H1 (cell line): ENCODE results near the gene MDFI. TPM values are rescaled to one million over a fixed set of nuclear protein-coding genes. Genes with fewer than 3 reads are reported as not detected.

ENCODE experiments used
- CTCF ChIA-PET: fragments of 300-600 bp; sonication (Branson Sonifier 250); formaldehyde crosslinking; loops from one replicate; lab custom pipeline; 2021; ENCODE audit not compliant: partially characterized antibody; lab: Charles Lee
- POLR2A ChIA-PET: fragments of 300-600 bp; sonication (Branson Sonifier 250); formaldehyde crosslinking; loops from one replicate; lab custom pipeline; 2021; ENCODE audit warnings: inconsistent platforms; ENCODE audit not compliant: partially characterized antibody; lab: Charles Lee
- DNase-seq, 2 experiments: peaks; one replicate each; pipeline versions ENCODE4 v3.0.0 to v3.0.0-alpha.2; 2010 to 2022; ENCODE audit warnings: low spot score in 2 of 2, low read depth in 1 of 2, mixed read lengths in 1 of 2
- FAIRE-seq: peaks from 2 replicates; lab custom pipeline; 2011; peaks lifted over from hg19 to GRCh38; lab: Jason Lieb, UNC
- H2AFZ ChIP-seq: 2 replicates; pipeline ENCODE4 v1.8.1; 2012; ENCODE audit warnings: low read length, inconsistent platforms
- H2AK5ac ChIP-seq: 2 replicates; pipeline ENCODE4 v1.6.1; 2013; ENCODE audit warnings: low read depth, low read length
- H2BK120ac ChIP-seq: replicated peaks from 2 replicates; pipeline ENCODE3; 2013; ENCODE audit warnings: low read depth, low read length, inconsistent platforms
- H2BK12ac ChIP-seq: 2 replicates; pipeline ENCODE4 v1.6.1; 2013; ENCODE audit warnings: low read depth, low read length
- H2BK15ac ChIP-seq: 2 replicates; pipeline ENCODE4 v1.6.1; 2013; ENCODE audit warnings: low read length
- H2BK20ac ChIP-seq: 2 replicates; pipeline ENCODE4 v1.6.1; 2013; ENCODE audit warnings: low read length
- H2BK5ac ChIP-seq: 2 replicates; pipeline ENCODE4 v1.6.1; 2013; ENCODE audit warnings: low read depth, low read length
- H3K14ac ChIP-seq: 2 replicates; pipeline ENCODE4 v1.6.1; 2013; ENCODE audit warnings: inconsistent platforms; ENCODE audit not compliant: insufficient read length
- H3K18ac ChIP-seq: 2 replicates; pipeline ENCODE4 v1.6.1; 2013; ENCODE audit warnings: low read length; ENCODE audit errors: extremely low read depth
- H3K23ac ChIP-seq: 2 replicates; pipeline ENCODE4 v1.6.1; 2013; ENCODE audit warnings: inconsistent platforms; ENCODE audit not compliant: insufficient read length
- H3K23me2 ChIP-seq: 2 replicates; pipeline ENCODE4 v1.6.1; 2013; ENCODE audit warnings: low read depth, low read length
- H3K27ac ChIP-seq: 2 replicates; pipeline ENCODE4 v1.6.1; 2011; ENCODE audit warnings: low read depth, low read length, inconsistent platforms
- H3K27me3 ChIP-seq, 4 experiments: replicated peaks in 1 of 4; 1 replicate in 1 of 4; 2 replicates in 3 of 4; pipeline versions ENCODE4 v1.6.1 to v1.8.1; 2011 to 2013; ENCODE audit warnings: low read length in 3 of 4, mild to moderate bottlenecking in 3 of 4, inconsistent platforms in 2 of 4, mixed read lengths in 2 of 4, moderate library complexity in 1 of 4; ENCODE audit not compliant: control insufficient read depth in 3 of 4, insufficient read depth in 3 of 4; ENCODE audit errors: extremely low read depth in 1 of 4
- H3K36me3 ChIP-seq, 4 experiments: 2 replicates each; pipeline versions ENCODE4 v1.6.1 to v1.8.1; 2011 to 2013; ENCODE audit warnings: mild to moderate bottlenecking in 4 of 4, low read length in 3 of 4, moderate library complexity in 2 of 4, control low read depth in 1 of 4, inconsistent platforms in 1 of 4; ENCODE audit not compliant: insufficient read depth in 4 of 4, control insufficient read depth in 2 of 4
- H3K4ac ChIP-seq: replicated peaks from 2 replicates; pipeline ENCODE3; 2013; ENCODE audit warnings: low read length, low read depth, mixed read lengths, inconsistent platforms; ENCODE audit not compliant: insufficient read length
- H3K4me1 ChIP-seq, 4 experiments: replicated peaks in 1 of 4; 1 replicate in 1 of 4; 2 replicates in 3 of 4; pipeline versions ENCODE4 v1.6.1 to v1.8.1; 2011 to 2013; ENCODE audit warnings: low read length in 3 of 4, inconsistent platforms in 2 of 4, mixed read lengths in 1 of 4; ENCODE audit not compliant: insufficient read depth in 4 of 4, control insufficient read depth in 3 of 4
- H3K4me2 ChIP-seq, 2 experiments: 2 replicates each; pipeline versions ENCODE4 v1.6.1 to v1.8.1; 2011 to 2013; ENCODE audit warnings: low read depth in 2 of 2, low read length in 2 of 2, control low read depth in 1 of 2, inconsistent platforms in 1 of 2, mild to moderate bottlenecking in 1 of 2; ENCODE audit not compliant: insufficient read depth in 1 of 2
- H3K4me3 ChIP-seq, 4 experiments: fragments of 200-600, 300-600 bp in 1 of 4; sonication (generic), shearing (Covaris generic), sonication (Bioruptor Twin) in 1 of 4; 2 replicates each; pipeline versions ENCODE4 v1.5.1 to v1.8.1; 2011 to 2016; ENCODE audit warnings: low read length in 4 of 4, low read depth in 3 of 4, control low read depth in 2 of 4, inconsistent platforms in 2 of 4, mild to moderate bottlenecking in 2 of 4, mixed read lengths in 1 of 4, moderate library complexity in 1 of 4; ENCODE audit not compliant: insufficient read depth in 2 of 4; ENCODE audit errors: extremely low read depth in 1 of 4
- H3K56ac ChIP-seq: replicated peaks from 2 replicates; pipeline ENCODE3; 2013; ENCODE audit warnings: low read depth, mild to moderate bottlenecking, mixed read lengths, low read length, inconsistent platforms; ENCODE audit not compliant: insufficient read length
- H3K79me1 ChIP-seq: 2 replicates; pipeline ENCODE4 v1.6.1; 2013; ENCODE audit warnings: low read depth, low read length, control low read depth
- H3K79me2 ChIP-seq, 2 experiments: 2 replicates each; pipeline versions ENCODE4 v1.6.1 to v1.8.1; 2012 to 2013; ENCODE audit warnings: low read length in 2 of 2, mild to moderate bottlenecking in 2 of 2, inconsistent platforms in 1 of 2; ENCODE audit not compliant: insufficient read depth in 2 of 2, control insufficient read depth in 1 of 2
- H3K9ac ChIP-seq, 4 experiments: replicated peaks in 1 of 4; 1 replicate in 1 of 4; 2 replicates in 3 of 4; pipeline versions ENCODE4 v1.6.1 to v1.8.1; 2011 to 2013; ENCODE audit warnings: low read depth in 3 of 4, low read length in 3 of 4, control low read depth in 2 of 4, mild to moderate bottlenecking in 2 of 4, moderate library complexity in 2 of 4, inconsistent platforms in 1 of 4; ENCODE audit errors: extremely low read depth in 1 of 4
- H3K9me3 ChIP-seq, 2 experiments: 2 replicates each; pipeline versions ENCODE4 v1.6.1 to v1.8.1; 2012 to 2013; ENCODE audit warnings: mild to moderate bottlenecking in 2 of 2, moderate library complexity in 2 of 2, control low read depth in 1 of 2, inconsistent platforms in 1 of 2, low read depth in 1 of 2, low read length in 1 of 2, mixed read lengths in 1 of 2; ENCODE audit not compliant: insufficient read depth in 2 of 2
- H4K20me1 ChIP-seq, 2 experiments: replicated peaks in 1 of 2; 2 replicates each; pipeline versions ENCODE3 to v1.8.1; 2011 to 2013; ENCODE audit warnings: inconsistent platforms in 2 of 2, low read length in 2 of 2, mild to moderate bottlenecking in 1 of 2; ENCODE audit not compliant: insufficient read depth in 2 of 2, control insufficient read depth in 1 of 2
- H4K5ac ChIP-seq: 2 replicates; pipeline ENCODE4 v1.6.1; 2013; ENCODE audit warnings: low read length, low read depth, mixed read lengths, inconsistent platforms; ENCODE audit not compliant: insufficient read length
- H4K8ac ChIP-seq: 2 replicates; pipeline ENCODE4 v1.8.0; 2013; ENCODE audit warnings: mild to moderate bottlenecking, moderate library complexity, low read length, inconsistent platforms; ENCODE audit not compliant: insufficient read depth; ENCODE audit errors: extremely low read depth
- H4K91ac ChIP-seq: replicated peaks from 2 replicates; pipeline ENCODE3; 2013; ENCODE audit warnings: low read length, mixed read lengths, inconsistent platforms; ENCODE audit not compliant: insufficient read length
- EP300 ChIP-seq, 2 experiments: IDR thresholded peaks; 1 replicate in 1 of 2; 2 replicates in 1 of 2; pipeline ENCODE4 v1.6.1; 2011 to 2012; ENCODE audit warnings: low read depth in 2 of 2, low read length in 2 of 2, mild to moderate bottlenecking in 2 of 2, borderline replicate concordance in 1 of 2, inconsistent platforms in 1 of 2, moderate library complexity in 1 of 2
- HDAC2 ChIP-seq, 2 experiments: fragments of 300-600 bp in 1 of 2; sonication (generic) in 1 of 2; IDR thresholded peaks; 2 replicates each; pipeline ENCODE4 v1.6.1; 2011 to 2012; ENCODE audit warnings: low read depth in 2 of 2, low read length in 2 of 2, mild to moderate bottlenecking in 2 of 2, moderate library complexity in 2 of 2, borderline replicate concordance in 1 of 2, inconsistent platforms in 1 of 2
- JUN ChIP-seq: IDR thresholded peaks from 2 replicates; pipeline ENCODE4 v1.6.1; 2011; ENCODE audit warnings: low read depth, mild to moderate bottlenecking, improper control_type of control experiment, low read length
- KDM1A ChIP-seq: fragments of 200-600, 300-600 bp; sonication (generic); IDR thresholded peaks from 2 replicates; pipeline ENCODE4 v1.7.1; 2016; ENCODE audit warnings: mild to moderate bottlenecking, low read length, borderline replicate concordance
- WGBS, 2 experiments: shearing (Covaris generic) in 1 of 2; methylation state at CpG; one replicate each; pipeline versions ENCODE4 v1.1.6 to v1.1.7; 2013 to 2015; ENCODE audit warnings: low lambda C conversion rate in 2 of 2, mixed read lengths in 2 of 2, inconsistent platforms in 1 of 2, low coverage in 1 of 2, missing lambda C conversion rate in 1 of 2; ENCODE audit not compliant: insufficient replicate concordance in 2 of 2, insufficient coverage in 1 of 2, insufficient read length in 1 of 2; ENCODE audit errors: extremely low coverage in 1 of 2, missing lambda C conversion rate in 1 of 2; 5-methylcytosine and 5-hydroxymethylcytosine counted together
- polyA plus RNA-seq, 7 experiments: library from polyadenylated mRNA; depleted of rRNA in 3 of 7; stranded (reverse) in 5 of 7; unstranded in 2 of 7; fragments of >200 nt in 5 of 7; fragments of 200-250 nt in 2 of 7; gene quantifications; 1 replicate in 5 of 7; 2 replicates in 1 of 7; 4 replicates in 1 of 7; pipeline versions ENCODE4 v1.2.1 to v1.2.3, GENCODE V29; 2011 to 2013; ENCODE audit warnings: missing spikeins in 2 of 7, mixed read lengths in 2 of 7
- total RNA-seq: library from RNA; stranded (reverse); fragmentation: NEBNext Ultra II Directional; extraction: Animal tissue kit (Norgen Biotek cat#: 25700); gene quantifications from 2 replicates; pipeline ENCODE4 v1.2.1, GENCODE V29; 2021

MDFI gene
- total and polyA plus RNA-seq, 2 of the 8 experiments (the other 6 are each of a cell fraction or from before 2014, with no cell fraction given): 41.0 to 65.6 TPM

- peaks cover 0 to 5% (median 3%) of the 10 kb centered on the region in 4 experiments; a peak in 4 of 7 replicates for H3K27me3 ChIP-seq
- ChIA-PET CTCF (interaction anchor here (0.7 to 6.4 kb wide), 6 partner anchors 11 to 133 kb away, joined by 3 to 164 read pairs (median 4); no protein-coding TSS in a partner anchor), POLR2A (no interaction called here)
- H2AK5ac ChIP-seq: peak overlapping the region; percentile 24; the same call in 1 of the 2 replicates
- H3K4me3 ChIP-seq: no peak overlapping the region
- no peak for DNase-seq
- H3K9ac ChIP-seq: no peak overlapping the region; a peak in 1 of 7 replicates
- peaks cover 0 to 19% (median 12%) of the 10 kb centered on the region in 4 experiments; a peak in 6 of 7 replicates for H3K4me1 ChIP-seq
- H3K14ac ChIP-seq: no peak overlapping the region
- H2BK12ac ChIP-seq: no peak overlapping the region
- H4K8ac ChIP-seq: no peak overlapping the region
- no peak overlapping the region for H3K27ac ChIP-seq
- H3K4ac ChIP-seq: no peak overlapping the region
- 88% methylated on average over 6 of the region's 6 CpGs; no CpG with 5 or more reads in 1 of the 2 experiments for WGBS, 2 experiments
- H2AFZ ChIP-seq: no peak overlapping the region
- TF ChIP-seq EP300 (IDR thresholded peaks at IDR 0.05; ENCODE audit: borderline replicate concordance in 1 of 2, low read depth in 2 of 2, low read length in 2 of 2): no peak
- no peak for TF ChIP-seq JUN
- TF ChIP-seq KDM1A: peak; percentile 93; the same call in 1 of the 2 replicates
- peak in 1 of 2 experiments; percentile 86; a peak in 1 of 4 replicates for TF ChIP-seq HDAC2 (IDR thresholded peaks at IDR 0.05; ENCODE audit: borderline replicate concordance in 1 of 2, low read depth in 2 of 2, low read length in 2 of 2)
- H3K9me3 ChIP-seq: no peaks in the 10 kb centered on the region
- no peak overlapping the region for H3K18ac ChIP-seq
- H3K36me3 ChIP-seq: no peaks in the 10 kb centered on the region
- no peaks in the 10 kb centered on the region for H4K20me1 ChIP-seq
- no peak overlapping the region for H4K91ac ChIP-seq
- H2BK5ac ChIP-seq: no peak overlapping the region
- H2BK15ac ChIP-seq: 0 out of 2 replicates have a peak overlapping the region, but pooled peaks have one; percentile 12
- no peaks in the 10 kb centered on the region for H3K79me2 ChIP-seq
- no peak overlapping the region for H2BK120ac ChIP-seq
- H3K23ac ChIP-seq: no peak overlapping the region
- no peak overlapping the region for H2BK20ac ChIP-seq
- FAIRE-seq: no peak
- H4K5ac ChIP-seq: no peak overlapping the region
- no peak overlapping the region for H3K4me2 ChIP-seq
- no peaks in the 10 kb centered on the region for H3K79me1 ChIP-seq
- no peak overlapping the region for H3K56ac ChIP-seq
- 0 out of 2 replicates have a peak, but pooled peaks cover 2% of the 10 kb centered on the region for H3K23me2 ChIP-seq
Observed at GRCh38 chr6:41675992-41676391, 37.7 kb downstream of the MDFI start.
